Type B pancreatic cell (in vitro differentiated cells): ENCODE measurements around the gene RAB28. TPM values are rescaled to one million over a fixed set of nuclear protein-coding genes. Genes with fewer than 3 reads are reported as not detected.

Source experiments
- DNase-seq: peaks from one replicate; pipeline ENCODE4 v3.0.0; 2021; ENCODE audit warnings: mixed read lengths; ENCODE audit not compliant: unreplicated experiment; ENCODE audit errors: extremely low spot score
- H3K27ac Mint-ChIP-seq: 2 replicates; pipeline ENCODE4 v1.8.0; 2021; ENCODE audit warnings: mild to moderate bottlenecking, mixed read lengths
- H3K27me3 Mint-ChIP-seq: 2 replicates; pipeline ENCODE4 v1.8.0; 2021; ENCODE audit warnings: mixed read lengths
- H3K36me3 Mint-ChIP-seq: 2 replicates; pipeline ENCODE4 v1.8.0; 2021; ENCODE audit warnings: mixed read lengths
- H3K4me1 Mint-ChIP-seq: one replicate; pipeline ENCODE4 v1.8.0; 2021; ENCODE audit warnings: mixed read lengths; ENCODE audit not compliant: unreplicated experiment
- H3K4me3 Mint-ChIP-seq: 2 replicates; pipeline ENCODE4 v1.8.0; 2021; ENCODE audit warnings: mild to moderate bottlenecking, mixed read lengths
- H3K9me3 Mint-ChIP-seq: 2 replicates; pipeline ENCODE4 v1.8.0; 2021; ENCODE audit warnings: mixed read lengths
- total RNA-seq: library from RNA; stranded (reverse); gene quantifications from 2 replicates; pipeline ENCODE4 v1.2.1, GENCODE V29; 2021; ENCODE audit warnings: low replicate concordance
- TF ChIP-seq, protein P1 (sequence below): fragments of 200-600 bp; sonication (generic); conservative IDR thresholded peaks from 2 replicates; pipeline ENCODE4 v1.5.0; 2021; ENCODE audit warnings: antibody characterized with exemption, mild to moderate bottlenecking

RAB28 gene
- total RNA-seq, 1 donor from 2014 or later, result 20.8 TPM

DNA sequence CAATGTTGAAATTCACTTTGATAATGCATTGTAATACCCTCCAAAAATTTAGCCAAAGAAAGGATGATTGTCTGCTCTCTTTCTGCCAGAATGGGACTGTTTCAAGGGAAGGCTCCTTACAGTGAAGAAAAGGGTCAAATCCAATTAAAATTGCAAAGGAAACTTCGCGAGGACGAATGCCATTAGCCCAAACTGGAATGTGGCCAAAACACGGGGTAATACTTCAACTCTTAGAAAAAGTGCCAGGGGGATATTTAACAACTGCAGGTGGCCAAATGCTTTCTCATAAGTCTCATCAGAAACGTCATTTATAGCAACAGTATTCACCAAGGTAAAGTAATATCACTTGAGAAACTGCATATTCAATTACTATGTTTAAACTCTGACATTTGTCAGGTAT lies 31.1 kb upstream of the RAB28 start:
- peaks cover 43% of the 10 kb centered on the region for H3K27me3 Mint-ChIP-seq
- DNase-seq, result no peak
- peaks cover 5% of the 10 kb centered on the region for H3K4me1 Mint-ChIP-seq
- H3K27ac Mint-ChIP-seq, result no peak overlapping the region
- H3K4me3 Mint-ChIP-seq, result no peak overlapping the region
- TF ChIP-seq, protein P1, sequence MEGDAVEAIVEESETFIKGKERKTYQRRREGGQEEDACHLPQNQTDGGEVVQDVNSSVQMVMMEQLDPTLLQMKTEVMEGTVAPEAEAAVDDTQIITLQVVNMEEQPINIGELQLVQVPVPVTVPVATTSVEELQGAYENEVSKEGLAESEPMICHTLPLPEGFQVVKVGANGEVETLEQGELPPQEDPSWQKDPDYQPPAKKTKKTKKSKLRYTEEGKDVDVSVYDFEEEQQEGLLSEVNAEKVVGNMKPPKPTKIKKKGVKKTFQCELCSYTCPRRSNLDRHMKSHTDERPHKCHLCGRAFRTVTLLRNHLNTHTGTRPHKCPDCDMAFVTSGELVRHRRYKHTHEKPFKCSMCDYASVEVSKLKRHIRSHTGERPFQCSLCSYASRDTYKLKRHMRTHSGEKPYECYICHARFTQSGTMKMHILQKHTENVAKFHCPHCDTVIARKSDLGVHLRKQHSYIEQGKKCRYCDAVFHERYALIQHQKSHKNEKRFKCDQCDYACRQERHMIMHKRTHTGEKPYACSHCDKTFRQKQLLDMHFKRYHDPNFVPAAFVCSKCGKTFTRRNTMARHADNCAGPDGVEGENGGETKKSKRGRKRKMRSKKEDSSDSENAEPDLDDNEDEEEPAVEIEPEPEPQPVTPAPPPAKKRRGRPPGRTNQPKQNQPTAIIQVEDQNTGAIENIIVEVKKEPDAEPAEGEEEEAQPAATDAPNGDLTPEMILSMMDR, result no peak
- H3K36me3 Mint-ChIP-seq, result no peaks in the 10 kb centered on the region
- no peaks in the 10 kb centered on the region for H3K9me3 Mint-ChIP-seq

DNA sequence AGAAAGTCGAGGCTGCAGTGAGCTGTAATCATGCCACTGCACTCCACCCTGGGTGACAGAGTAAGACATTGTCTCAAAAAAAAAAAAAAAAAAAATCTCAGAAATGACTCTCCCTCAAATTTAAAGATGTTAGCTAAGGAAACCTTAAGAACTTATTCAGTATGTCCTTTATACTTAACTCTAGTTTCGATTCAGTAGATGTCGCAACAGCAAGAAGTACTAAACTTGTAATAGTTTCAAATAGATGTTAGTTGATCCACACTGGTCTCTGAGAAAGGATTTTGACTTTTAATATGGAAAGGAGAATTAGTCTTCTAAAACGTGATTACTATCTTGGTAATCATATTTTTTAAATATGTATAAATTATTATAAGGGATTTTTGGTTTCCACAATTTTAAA lies 30.6 kb upstream of the RAB28 start:
- Mint-ChIP-seq H3K4me3 (no peak overlapping the region), H3K4me1 (peaks cover 5% of the 10 kb centered on the region), H3K9me3 (no peaks in the 10 kb centered on the region), H3K27ac (no peak overlapping the region), H3K27me3 (peaks cover 39% of the 10 kb centered on the region), H3K36me3 (no peaks in the 10 kb centered on the region)
- TF ChIP-seq, protein P1, result no peak
- no peak for DNase-seq

DNA sequence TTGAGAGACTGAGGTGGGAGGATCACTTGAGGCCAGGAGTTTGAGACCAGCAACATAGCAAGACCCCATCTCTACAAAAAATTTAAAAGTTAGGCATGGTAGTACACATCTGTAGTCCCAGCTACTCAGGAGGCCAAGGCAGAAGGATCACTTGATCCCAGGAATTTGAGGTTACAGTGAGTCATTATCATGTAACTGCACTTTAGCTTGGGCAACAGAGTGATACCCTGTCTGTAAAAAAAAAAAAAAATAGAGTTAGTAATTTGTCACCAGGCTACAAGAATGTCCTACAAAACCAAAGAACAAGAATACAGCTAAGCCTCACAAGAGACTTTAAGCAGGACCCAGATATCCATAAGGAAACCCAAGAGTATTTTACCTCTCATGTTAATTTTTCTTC lies 27.0 kb upstream of the RAB28 start:
- TF ChIP-seq, protein P1, result no peak
- no peak for DNase-seq
- H3K27me3 Mint-ChIP-seq, result peaks cover 30% of the 10 kb centered on the region
- no peaks in the 10 kb centered on the region for H3K36me3 Mint-ChIP-seq
- H3K4me1 Mint-ChIP-seq, result peaks cover 5% of the 10 kb centered on the region
- H3K9me3 Mint-ChIP-seq, result no peaks in the 10 kb centered on the region
- H3K27ac Mint-ChIP-seq, result no peak overlapping the region
- no peak overlapping the region for H3K4me3 Mint-ChIP-seq

DNA sequence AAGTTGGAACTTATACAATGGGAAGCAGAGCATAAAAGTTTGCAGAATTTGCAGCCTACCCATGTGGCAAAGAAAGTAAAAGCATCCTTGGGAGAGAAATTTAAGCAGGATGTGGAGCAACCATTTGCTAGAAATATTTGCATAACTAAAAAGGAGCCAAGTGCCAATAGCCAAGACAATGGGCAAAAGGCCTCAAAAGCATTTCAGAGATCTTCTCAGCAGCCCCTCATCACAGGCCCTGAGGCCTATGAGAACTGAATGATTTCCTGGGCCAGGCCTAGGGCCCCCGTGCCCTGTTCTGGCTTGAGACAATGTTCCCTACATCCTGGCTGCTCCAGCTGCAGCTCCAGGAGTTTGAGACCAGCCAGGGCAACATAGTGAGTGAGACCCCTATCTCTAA lies 25.3 kb upstream of the RAB28 start:
- Mint-ChIP-seq H3K4me1 (no peaks in the 10 kb centered on the region), H3K36me3 (no peaks in the 10 kb centered on the region), H3K27me3 (peaks cover 23% of the 10 kb centered on the region), H3K4me3 (no peak overlapping the region), H3K9me3 (no peaks in the 10 kb centered on the region), H3K27ac (no peak overlapping the region)
- TF ChIP-seq, protein P1, result no peak
- DNase-seq, result no peak

DNA sequence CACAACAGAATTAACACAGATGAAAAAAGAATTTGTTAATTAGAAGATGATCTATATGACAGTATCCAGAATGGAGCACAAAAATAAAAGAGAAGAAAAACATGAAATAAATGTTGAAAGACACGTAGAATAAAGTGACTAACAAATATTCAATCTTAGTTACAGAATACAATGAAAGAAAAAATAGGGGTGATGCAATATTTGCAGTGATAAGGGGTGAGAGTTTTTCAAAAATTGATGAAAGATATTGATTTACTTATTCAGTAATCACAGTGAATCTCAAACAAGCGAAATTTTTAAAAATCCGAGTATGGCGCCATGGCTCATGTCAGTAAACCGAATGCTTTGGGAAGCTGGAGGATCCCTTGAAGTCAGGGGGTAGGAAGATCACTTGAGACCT lies 20.2 kb upstream of the RAB28 start:
- H3K4me3 Mint-ChIP-seq, result no peak overlapping the region
- H3K27ac Mint-ChIP-seq, result no peak overlapping the region
- DNase-seq, result no peak
- peaks cover 9% of the 10 kb centered on the region for H3K27me3 Mint-ChIP-seq
- H3K4me1 Mint-ChIP-seq, result peaks cover 6% of the 10 kb centered on the region
- no peaks in the 10 kb centered on the region for H3K36me3 Mint-ChIP-seq
- no peaks in the 10 kb centered on the region for H3K9me3 Mint-ChIP-seq
- TF ChIP-seq, protein P1, result no peak

DNA sequence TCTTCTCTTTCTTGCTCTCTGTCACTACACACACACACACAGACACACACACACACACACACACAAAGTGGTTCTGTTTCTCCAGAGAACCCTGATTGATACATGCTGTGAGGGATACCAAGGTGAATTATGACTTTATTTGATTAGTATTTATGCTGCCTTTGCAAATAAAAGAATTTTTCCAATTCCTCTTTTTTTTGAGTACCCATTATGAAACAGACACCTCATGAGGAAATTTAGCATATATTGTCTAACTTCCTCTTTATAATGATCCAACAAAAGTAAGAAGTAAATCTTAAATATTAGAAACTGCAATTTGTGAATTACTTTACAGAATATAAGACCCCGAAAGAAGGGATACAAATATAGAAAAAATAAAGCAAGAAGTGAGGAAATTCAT lies 14.3 kb upstream of the RAB28 start:
- Mint-ChIP-seq H3K27me3 (peaks cover 6% of the 10 kb centered on the region), H3K9me3 (no peaks in the 10 kb centered on the region), H3K4me3 (no peak overlapping the region), H3K27ac (no peak overlapping the region), H3K36me3 (no peaks in the 10 kb centered on the region), H3K4me1 (peaks cover 6% of the 10 kb centered on the region)
- no peak for DNase-seq
- TF ChIP-seq, protein P1, result no peak
